GM19193 (cell line): ENCODE results near the gene STC2.

ENCODE experiments used
- POLR2A ChIP-seq: IDR thresholded peaks from 4 replicates; pipeline ENCODE4 v1.6.1; 2011; ENCODE audit not compliant: insufficient read depth, insufficient read length; ENCODE audit errors: extremely low read depth

STC2 gene

GRCh38 chr5:173331287-173331686 is 3.1 kb upstream of the STC2 start:
- TF ChIP-seq POLR2A: no peak

- no peak for TF ChIP-seq POLR2A
These were observed 2.4 kb upstream of the STC2 start for GRCh38 chr5:173330338-173331206.

DNA sequence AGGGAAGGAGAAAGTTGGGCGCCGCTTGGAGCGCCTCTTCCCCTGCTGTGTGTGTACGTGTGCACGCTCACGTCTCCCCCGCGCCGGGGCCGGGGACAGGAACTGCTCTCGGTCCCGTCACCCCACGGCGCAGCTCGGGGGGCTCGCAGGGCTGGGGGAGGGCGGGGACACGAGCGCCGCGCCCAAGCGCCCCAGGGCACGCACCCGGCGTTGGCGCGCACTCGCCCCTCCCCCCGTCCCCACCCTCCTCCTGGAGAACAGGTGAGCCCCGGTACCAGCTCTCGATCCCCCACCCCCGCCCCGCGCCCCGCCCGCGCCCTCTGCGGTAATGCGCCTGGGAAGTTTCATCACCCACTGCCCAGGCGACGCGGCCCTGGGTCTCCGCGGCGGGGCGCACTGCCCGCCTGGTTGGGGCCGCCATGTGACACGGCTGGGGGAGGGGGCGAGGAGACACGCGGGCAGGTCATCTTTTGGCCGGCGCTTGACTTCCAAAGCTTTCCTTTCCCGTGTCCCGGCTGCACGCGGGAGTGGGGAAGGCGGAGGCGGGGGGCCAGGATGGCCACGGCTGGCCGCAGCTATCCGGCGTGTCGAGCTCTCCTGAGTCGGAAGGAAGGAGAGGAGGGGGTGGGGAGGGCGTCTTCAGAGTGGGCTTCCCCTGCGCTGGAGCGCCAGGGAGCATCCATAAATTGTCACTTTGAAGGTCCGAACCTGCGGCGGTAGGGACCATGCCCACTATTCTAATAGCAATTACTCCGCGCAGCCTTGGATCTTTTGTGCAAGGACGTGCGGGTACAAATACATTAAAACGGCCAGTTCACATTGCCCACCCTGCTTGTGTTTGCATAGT is 1.5 kb upstream of the STC2 start:
- no peak for TF ChIP-seq POLR2A

DNA sequence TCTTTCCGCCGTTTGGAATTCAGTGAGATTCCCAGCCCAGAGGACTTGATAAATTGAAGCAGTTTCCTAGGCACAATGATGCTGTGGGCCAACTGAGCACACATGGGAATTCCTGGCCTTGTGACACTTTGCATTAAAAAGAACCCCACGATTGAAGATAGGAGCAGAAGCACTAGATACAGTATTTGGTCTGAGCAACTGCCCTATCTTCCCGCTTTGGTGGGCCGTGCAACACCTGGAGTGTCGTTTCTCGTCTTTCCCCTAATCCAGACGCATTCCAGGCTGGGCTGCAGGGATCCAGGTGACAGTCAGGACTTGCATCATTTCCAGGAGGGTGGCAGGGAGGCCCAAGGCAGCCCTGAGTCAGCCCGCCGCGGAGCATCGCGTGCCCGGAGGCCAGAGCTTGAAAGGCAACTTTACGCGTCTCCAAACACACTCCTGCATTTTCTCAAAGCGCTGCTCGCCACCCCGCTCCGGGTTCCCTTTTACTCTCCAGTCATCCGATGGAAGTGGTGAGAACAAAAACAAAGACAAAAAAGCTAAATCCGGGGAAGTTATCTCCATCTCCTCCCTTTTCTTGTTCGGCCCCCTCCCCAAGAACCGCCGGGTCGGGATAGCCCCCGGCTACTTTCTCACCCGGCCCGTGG is 753 bp upstream of the STC2 start:
- TF ChIP-seq POLR2A: no peak

DNA sequence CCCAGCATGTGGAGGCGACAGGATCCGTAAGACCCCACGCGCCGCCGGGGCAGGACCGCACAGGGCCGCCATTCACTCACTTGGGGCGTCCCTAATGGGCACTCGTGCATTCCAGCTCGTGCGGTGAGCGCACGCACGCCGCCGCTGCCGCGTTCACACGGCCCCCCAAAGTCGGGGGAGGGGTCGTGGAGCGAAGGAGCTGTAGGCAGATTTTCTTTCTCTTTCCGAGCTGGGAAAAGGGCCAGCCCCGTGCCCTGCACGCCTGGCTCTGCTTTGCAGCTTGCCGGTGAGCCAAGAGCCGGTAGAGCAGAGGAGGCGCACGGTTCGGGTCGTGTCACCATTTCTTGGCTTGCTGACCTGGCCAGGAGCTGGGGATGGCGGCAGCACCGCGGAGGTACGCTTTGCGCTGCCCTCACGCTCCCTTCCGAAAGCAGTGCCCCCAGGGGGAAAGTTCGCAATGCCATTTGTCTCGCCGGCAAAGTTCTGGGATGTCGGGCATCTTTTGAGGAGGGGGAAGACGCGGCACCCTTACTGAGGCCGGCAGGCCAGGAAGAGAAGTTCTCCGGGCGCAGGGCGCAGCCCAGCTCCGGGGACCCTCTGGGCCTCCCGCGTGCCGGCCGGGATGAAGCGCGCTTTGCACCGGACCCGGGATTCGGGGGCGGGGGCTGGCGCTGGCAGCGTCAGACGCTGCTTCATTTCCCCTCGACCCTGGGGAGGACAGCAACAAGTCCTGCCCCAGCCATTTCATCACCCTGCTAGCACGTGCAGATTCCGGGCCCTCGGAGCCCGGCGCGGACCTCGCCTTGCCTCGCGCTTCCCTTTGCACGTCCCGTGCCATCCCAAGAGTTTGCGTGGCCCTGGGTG is 898 bp downstream of the STC2 start:
- TF ChIP-seq POLR2A: no peak

DNA sequence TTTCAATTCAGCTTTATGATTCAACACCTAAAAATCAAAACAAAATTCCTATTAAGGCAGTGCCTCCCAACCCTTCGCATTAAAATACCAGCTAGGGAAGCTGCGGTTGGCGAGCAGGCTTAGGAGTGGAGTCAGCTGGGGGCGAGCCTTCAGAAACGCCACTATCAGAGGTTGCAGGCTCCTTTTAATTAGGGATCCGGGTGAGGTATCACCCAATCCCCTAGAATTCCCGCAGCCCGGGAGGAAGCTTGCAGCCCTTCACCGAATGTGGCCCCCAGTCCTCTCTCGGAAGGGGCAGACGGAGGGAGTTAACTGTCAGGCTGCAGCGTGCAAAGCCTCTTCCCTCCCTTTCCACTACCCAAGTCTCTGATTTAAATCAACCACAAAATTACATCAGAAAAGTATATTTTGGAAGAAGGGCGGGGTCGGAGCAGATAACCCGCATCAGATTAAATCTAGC is 1.7 kb downstream of the STC2 start:
- TF ChIP-seq POLR2A: no peak

- TF ChIP-seq POLR2A: no peak
These were observed 3.0 kb downstream of the STC2 start for GRCh38 chr5:173325091-173325698.

GRCh38 chr5:173324115-173325001 is 3.9 kb downstream of the STC2 start:
- TF ChIP-seq POLR2A: no peak

DNA sequence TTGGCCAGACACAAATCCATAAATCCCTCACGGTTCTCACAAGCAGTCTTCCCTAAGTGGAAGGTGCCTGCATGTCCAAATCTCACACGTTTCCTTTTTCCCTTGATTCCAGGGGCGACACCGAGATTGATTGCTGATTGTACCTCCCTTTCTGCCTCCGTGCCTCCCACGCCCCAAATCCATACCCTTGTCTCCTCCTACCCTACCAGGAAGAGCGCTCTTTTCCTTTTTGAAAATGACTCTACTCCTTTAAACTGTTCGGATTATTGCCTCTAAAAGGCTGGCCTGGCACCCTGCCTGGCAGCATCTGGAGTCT is 4.5 kb downstream of the STC2 start:
- TF ChIP-seq POLR2A: no peak

DNA sequence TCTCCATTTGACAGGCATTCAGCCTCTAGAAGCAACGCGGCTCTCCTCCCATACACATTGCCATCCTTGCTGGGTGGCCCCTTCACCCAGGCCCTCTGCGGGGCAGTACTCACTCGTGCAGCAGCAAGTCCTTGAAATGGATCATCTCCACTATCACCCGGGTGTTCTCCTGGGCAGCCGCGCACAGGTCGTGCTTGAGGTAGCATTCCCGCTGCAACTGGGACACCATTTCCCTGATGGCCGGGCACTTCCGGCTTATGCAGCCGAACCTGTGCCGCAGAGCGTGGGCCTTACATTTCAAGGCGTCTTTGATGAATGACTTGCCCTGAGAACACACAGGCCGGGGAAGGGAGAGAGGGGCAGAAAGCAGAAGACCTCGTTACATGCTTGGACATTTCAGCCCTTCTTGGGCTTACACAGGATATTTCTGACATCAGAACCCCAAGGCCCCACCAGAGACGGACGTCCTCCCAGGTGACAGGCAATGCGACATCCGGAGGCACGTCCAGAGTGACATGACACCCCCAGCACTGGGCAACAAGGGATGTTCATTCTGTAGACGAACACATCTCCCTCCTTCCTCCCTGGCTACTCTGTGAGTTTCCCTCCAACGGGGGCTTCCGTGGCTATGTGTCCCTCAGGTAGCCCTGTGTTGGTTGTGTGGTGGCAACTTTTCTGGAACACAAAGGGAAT is 5.0 kb downstream of the STC2 start:
- no peak for TF ChIP-seq POLR2A

GRCh38 chr5:173321886-173322285 is 6.3 kb downstream of the STC2 start:
- no peak for TF ChIP-seq POLR2A

DNA sequence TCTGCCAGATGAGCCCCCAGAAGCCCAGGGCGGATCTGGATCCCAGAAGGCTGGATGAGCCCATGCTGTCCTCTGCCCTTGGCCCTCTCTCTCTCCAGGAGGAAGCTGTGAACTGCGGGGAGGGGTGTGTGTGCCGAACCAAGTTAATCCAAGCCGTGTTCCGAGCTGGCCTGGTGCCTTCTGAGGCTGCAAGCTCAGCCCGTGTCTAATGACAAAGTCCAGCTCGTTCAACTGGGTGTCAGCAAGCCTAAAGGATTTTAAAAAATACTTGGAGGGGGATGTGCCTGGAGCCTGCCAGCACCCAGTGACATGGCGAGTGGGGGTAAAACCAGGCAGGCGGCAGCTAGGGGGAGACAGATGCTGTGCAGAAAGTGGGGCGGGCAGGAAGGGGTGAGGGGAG is 8.0 kb downstream of the STC2 start:
- TF ChIP-seq POLR2A: no peak

DNA sequence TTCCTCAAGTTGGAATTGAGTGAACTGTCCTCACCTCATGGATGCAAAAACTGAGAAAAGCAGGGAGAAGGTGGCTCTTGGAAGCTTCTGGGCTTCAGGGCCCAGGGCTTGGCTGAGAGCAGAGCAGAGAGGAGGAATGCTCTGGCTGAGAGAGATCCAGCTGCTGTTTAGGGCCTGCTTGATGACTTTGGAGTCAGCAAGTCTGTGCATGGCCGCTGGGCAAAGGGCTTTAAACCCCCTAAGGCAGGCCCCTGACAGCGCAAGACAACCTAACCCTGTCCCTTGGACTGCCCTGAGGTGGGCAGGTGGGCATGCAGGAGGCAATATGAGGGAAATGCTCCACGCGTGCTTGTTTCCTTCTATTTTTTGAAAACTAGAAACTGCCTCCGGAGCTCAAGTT is 8.6 kb downstream of the STC2 start:
- no peak for TF ChIP-seq POLR2A

DNA sequence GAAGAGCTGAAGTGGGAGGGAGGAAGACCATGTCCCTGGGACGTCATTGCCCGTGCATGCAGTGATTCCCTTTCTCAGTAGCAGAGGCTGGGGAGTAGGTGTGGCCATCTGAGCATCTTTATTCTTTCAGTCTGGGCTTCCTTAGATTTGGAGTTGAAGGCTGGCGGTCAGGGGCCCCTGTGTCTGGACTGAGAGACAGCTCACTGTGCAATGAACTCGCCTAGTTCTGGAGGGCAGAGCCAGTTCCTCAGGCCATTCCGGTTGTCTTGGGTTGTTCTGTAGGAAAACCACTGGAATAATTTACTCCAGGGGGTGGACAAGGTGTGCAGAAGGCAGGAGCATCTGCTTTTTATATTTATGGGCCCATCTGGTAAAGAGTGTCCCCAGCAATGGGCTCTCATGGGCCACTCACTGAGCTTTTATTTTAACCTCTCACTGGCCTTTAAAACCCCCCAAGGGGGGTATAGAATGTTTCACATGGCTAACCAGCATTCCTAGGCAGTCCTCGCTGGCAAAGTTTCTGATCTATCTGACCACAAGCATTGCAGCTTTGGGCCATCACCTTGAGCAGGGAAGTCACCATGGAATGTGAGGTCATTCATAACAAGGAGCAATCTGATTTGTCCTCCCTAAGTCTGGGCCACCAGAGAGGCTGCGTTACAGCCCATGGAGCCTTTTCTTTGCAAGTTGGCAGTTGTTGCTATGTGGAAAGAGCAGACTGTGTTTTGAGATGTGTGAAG is 9.2 kb downstream of the STC2 start:
- TF ChIP-seq POLR2A: no peak
